Measurements from ENCODE around the gene HSPG2.

Gene HSPG2

GRCh38 chr1:21859669-21860179 is 77.4 kb downstream of the HSPG2 start:
- no peak for DNase-seq

DNA sequence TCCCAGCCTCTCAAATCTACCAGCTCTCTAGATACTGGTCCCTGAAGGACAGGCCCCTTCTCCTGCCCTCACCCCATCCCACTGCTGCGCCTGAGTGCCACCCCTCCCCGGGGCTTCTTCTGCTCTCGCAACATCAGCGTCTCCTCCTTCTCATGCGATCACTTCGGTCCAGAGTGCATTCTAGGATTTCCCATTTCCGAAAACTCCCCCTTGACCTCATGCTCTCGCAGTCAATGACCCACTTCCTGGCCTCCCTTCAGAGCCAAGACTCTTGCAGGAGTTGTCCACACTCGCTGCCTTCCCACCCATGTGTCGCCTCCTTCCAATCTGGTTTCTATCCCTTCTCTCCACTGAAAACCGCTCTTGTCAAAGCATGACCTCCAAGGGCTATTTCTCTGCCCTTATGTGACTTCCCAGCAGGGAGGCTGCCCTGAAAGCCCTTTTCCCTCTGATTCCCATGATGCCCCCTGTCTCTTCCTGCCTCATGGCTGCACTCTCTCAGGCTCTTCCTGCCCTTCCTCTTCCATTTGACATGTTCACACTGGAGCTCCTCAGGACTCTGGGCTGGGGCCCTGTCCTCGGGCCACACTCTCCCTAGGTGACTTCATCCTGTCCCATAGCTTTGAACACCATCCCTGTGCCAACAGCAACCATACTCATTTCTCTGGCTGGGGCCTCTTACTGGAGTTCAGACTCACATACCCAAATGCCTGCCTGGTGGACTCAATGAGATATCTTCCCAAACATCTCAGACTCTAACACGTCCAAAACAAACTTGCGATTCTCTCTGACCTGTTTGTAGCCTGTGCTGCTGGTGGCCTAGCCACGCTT is 79.1 kb downstream of the HSPG2 start:
- DNase-seq = no peak

DNA sequence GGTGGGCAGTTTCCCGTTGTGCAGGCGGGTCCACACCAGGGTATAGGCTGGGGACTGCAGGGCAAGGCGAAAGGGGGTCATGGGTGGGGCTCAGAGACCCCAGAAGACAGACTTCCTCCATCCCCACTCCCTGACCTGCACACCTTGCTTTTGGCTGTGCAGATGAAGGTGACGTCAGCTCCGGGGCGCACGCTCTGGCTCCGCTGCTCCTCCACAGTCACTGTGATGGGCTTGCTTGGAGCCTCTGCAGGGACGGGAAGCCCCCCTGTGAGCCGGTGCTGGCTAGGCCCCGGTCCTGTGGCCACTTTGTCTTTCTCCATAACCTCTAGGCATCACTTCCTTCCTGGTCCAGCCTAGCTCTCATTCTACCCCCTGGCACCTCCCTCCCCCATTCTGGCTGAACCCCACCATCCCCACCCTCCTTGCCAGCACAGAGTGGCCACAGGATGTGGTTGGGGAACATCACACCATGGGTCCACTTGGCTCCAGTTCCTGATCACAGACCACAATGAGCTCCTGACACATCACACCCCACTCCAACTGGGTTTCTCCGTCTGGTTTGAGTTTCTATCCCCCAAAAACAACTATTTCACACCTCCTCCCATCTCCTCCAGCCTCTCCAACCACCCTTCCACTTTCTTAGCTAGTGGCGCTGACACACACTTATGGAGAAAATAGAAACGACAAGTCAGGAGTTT is 79.8 kb downstream of the HSPG2 start:
- no peak for DNase-seq

DNA sequence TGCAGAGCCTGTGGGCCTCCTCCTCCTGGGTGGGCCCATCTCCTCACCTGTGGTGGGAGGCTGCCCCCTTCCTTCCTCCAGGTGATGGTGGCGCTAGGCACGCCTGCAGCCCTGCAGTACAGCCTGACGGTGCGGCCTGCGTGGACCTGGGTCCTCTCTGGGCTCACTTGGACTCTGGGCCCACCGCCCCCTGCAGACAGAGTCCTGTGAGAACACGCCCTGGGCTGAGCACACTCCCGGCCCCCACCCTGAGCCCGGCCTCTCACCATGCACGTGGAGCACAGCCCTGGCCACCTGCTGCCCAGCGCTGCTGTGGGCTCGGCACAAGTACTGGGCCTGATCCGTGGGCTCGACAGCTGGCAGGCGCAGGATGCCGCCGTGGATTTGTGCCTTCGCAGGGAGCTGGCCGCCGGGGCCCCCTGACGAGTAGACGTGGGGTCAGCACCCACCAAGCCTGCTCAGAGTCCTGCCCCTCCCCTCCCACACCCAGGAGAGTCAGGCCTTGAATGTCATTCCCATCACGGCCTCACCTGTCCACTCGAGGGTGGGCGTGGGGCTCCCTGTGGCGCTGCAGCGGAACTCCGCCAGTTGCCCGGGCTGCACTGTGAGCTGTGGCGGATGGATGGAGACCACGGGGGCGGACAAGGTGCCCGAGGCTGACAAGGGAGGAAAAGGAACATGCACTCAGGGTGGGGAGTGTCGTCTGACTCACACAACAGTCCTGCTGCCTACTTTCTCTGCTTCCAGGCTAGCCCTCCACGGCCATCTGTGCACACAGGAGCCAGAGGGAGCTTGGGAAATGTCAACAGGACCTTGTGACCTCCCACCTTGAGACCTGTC is 81.6 kb downstream of the HSPG2 start:
- DNase-seq = no peak

- DNase-seq = no peak
These were observed 82.4 kb downstream of the HSPG2 start for GRCh38 chr1:21854751-21855131.

DNA sequence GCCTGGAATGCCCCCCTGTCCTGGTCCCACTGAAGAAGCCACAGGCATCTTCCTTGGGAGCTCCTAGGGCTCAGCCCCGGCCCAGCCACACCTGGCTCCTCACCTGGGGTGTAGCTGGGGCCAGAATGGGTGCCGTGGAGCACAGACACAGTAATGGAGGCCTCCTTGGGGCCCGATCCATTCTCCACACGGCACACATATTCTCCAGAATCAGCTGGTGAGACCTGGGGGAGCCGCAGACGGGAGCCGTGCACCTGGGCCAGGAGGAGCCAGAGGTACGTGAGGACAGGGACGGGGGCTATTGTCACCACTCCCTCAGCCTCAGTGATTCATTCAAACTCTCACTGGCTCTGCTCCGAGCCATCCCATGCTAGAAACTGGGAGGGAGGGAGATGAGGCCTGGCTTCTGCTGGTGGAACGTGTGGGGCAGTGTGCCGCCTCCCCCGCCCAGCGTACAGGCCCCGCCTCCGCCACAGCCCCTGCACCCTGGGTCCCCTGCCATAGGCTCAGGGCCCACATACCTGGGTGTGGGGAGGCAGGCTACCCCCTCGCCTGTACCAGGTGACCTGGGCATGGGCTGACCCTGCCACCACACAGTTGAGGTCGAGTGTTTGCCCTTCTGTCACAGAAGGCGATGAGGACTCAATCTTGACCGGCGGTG is 82.9 kb downstream of the HSPG2 start:
- no peak for DNase-seq

GRCh38 chr1:21853131-21853427 is 84.0 kb downstream of the HSPG2 start:
- no peak for DNase-seq

DNA sequence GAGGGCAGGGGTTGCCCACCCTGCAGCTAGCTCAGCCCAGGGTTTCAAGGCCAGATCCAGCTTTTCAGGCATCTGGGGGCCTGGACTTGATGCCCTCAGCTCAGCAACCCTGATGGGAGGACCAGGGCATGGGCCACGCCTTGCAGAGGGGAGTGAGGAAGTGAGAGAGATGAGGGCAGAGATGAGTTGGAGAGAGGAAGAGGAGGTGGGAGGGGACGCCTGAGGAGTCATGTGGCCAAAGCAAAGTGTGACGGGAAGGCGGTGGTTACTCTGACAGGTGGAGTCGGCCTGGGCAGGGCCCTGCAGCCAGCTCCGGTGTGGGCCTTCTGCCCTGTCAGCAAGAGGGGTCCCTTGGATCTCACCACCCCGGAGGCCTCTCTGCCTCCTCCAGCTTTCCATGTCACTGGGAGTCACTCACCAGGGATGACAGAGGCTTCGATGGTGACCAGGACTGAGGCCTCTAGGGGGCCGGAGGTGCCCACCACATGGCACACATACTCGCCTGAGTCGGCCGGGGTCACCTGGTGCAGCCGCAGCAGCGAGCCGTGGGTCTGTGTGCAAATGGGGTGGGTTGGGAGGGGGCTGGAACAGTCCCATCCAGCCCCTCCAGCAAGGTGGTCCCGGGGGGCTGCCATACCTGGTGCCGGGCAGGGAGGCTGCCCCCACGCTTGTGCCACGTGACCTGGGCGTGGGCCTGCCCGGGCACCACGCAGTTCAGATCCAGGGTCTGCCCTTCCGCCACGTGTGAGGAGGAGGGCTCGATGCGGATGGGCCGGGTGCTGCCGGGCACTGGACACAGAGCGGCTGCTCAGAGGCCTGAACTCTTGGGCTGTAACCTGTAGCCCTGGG is 84.6 kb downstream of the HSPG2 start:
- DNase-seq = no peak

- no peak for DNase-seq
These were observed 85.5 kb downstream of the HSPG2 start for GRCh38 chr1:21851430-21852250.

- DNase-seq = no peak
These were observed 87.1 kb downstream of the HSPG2 start for GRCh38 chr1:21849909-21850576.

GRCh38 chr1:21848524-21849174 is 88.5 kb downstream of the HSPG2 start:
- DNase-seq = no peak

DNA sequence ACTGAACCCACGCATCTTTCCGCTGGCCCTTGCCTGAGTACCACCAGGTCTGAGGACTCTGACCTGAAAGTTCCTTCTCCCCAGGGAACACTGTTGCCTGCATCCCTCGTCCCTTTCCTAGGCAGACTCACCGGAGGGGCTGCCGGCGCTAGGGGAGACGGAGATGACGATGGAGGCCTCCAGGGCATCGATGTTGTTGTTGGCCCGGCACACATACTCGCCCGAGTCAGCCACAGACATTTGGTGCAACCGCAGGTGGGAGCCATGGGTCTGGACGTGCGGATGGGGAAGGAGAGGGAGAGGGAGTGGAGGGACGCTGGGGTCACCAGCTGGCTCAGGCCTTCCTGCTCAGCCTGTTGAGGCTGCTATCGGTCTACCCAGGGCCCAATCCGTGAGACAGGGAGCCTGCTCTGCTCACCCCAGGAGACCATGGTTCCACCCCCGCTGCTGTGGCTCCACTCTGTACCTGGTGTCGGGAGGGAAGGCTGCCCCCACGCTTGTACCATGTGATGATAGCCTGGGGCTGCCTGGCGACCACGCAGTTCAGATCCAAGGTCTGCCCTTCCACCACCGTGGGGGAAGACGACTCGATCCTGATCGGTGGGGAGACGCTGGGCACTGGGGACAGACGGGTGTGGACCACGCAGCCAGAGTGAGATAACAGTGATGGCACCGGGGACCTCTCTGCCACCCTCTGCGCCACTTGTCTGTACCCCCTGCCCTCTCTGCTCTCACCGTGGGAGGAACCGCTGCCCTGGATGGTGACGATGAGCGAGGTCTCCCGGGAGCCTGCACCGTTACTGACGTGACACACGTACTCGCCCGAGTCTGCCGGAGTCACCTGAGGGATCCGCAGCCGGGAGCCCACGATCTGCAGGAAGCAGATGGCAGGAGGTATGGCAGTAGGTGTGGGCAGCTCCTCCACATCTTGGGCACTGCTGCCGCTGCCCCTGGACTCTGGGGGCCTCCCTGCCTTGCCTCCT is 89.6 kb downstream of the HSPG2 start:
- DNase-seq = no peak

DNA sequence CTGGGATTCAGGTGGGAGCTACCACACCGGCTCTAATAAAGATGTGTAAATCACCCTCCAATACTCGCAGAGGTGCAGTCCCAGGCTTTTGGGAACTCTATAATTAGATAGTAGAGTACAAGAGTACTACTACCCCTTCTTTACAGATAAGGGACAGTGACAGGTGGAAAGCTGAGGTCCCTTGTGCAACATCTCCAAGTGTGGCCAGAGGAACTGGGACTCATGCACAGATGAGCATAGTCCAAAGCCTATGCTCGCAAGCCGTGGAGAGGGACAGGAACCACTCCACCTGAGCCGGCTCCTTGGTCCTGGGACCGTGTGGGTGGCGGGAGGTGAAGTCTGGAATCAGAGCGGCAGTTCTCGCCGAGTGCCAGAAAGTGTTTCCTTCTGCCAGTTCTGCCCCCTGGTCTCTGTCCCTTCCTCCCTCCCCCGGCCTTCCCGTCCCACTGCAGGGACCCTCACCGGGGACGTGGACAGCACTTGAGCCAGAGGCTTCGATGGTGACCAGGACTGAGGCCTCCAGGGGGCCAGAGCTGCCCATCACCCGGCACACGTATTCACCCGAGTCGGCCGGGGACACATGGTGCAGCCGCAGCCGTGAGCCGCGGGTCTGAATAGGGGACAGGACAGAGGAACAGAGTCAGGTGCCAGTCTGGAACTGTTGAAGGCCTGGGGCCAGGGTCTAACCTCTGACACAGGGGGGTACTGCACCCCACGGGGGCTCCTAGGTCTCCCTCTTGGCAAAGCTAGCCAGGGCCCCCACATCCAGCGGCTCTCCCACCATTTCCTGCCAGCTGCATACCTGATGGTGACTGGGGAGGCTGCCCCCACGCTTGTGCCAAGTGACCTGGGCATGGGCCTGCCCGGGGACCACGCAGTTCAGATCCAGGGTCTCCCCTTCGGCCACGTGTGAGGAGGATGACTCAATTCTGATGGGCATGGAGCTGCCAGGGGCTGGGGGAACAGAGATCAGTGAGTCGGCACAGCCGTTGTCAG is 91.2 kb downstream of the HSPG2 start:
- no peak for DNase-seq

DNA sequence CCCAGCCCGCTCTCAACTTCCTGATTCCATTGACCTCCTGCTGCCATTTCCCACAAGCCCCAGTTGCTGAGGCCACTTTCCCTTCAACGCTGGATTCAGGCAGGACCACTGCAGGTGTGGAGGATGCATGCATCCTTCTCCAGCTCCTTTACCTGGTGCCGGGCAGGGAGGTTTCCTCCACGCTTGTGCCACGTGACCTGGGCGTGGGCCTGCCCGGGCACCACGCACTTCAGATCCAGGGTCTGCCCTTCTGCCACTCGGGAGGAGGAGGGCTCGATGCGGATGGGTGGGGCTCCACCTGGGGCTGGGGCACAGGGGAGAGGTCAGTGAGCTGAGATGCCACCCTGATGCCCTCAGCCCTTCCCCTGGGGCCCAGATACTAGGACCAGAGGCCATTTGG is 93.1 kb downstream of the HSPG2 start:
- no peak for DNase-seq

DNA sequence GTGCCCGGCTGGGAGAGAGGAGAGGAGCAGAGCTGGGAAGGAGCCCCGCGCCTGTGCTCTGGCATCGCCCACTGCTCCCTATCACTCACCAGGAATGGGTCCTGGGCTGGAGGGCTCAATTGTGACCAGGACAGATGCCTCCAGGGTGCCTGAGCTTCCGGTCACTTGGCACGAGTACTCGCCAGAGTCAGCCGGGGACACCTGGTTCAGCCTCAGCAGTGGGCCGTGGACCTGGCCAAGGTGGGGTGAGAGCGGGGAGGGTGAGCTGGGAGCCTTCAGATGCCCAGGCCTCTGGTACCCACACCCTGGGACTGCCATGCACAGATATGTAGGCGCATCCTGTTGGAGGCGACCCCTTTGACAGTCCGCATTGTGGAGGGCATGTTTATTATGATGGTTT is 93.9 kb downstream of the HSPG2 start:
- no peak for DNase-seq

GRCh38 chr1:21842606-21843162 is 94.4 kb downstream of the HSPG2 start:
- no peak for DNase-seq

DNA sequence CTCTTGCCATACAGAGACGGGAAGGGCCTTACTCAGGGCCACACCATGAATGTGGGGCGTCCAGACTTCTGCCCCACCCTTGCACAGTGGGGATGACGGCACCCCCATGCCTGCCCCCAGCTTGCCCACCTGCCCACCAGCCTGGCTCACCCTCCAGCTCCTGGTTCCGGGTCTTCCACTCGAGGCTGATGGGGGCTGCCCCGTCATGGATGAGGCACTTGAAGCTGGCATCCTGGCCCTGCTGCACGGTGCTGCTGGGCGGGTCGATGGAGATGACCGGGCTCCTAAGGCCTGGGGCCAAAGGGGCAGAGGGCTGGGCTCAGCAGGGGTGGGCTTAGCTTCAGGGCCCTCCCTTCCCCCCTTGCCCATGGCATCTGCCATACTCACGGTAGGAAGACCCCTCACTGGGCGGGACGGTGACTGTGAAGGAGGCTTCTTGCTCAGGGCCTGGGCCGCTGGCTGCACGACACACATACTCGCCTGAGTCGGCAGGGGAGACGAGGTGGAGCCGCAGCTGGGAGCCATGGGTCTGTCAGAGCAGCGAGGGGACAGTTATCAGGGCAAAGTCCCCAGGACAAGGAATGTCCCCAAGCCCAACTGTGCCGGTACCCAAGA is 95.2 kb downstream of the HSPG2 start:
- DNase-seq = no peak
